Muscle layer of colon (tissue), 2 donors: ENCODE results near the gene GPHN.

Experiments used
- H3K27ac ChIP-seq: one replicate; pipeline ENCODE4 v1.7.0; 2013; ENCODE audit warnings: low read depth, mild to moderate bottlenecking, low read length, moderate library complexity
- H3K27me3 ChIP-seq, 2 donors: one replicate each; pipeline ENCODE4 v1.7.0; 2013; ENCODE audit warnings: low read length in 2 of 2, mild to moderate bottlenecking in 2 of 2; ENCODE audit not compliant: insufficient read depth in 2 of 2, control insufficient read depth in 1 of 2
- H3K36me3 ChIP-seq: one replicate; pipeline ENCODE4 v1.7.0; 2013; ENCODE audit warnings: mild to moderate bottlenecking, low read length; ENCODE audit not compliant: insufficient read depth
- H3K4me1 ChIP-seq: one replicate; pipeline ENCODE4 v1.7.0; 2013; ENCODE audit warnings: mild to moderate bottlenecking, low read length; ENCODE audit not compliant: insufficient read depth
- H3K4me3 ChIP-seq, 2 donors: one replicate each; pipeline ENCODE4 v1.7.0; 2013; ENCODE audit warnings: low read length in 2 of 2, low read depth in 1 of 2, mild to moderate bottlenecking in 1 of 2, moderate library complexity in 1 of 2
- H3K9ac ChIP-seq: one replicate; pipeline ENCODE4 v1.7.0; 2013; ENCODE audit warnings: low read length
- H3K9me3 ChIP-seq: one replicate; pipeline ENCODE4 v1.7.0; 2013; ENCODE audit warnings: mild to moderate bottlenecking, low read length
- donor health status: abdominal sarcoma.
- donor health status: Adenocarcinoma of cecum.

GPHN gene

GRCh38 chr14:67141146-67141900 lies 633.4 kb downstream of the GPHN start:
- Histone ChIP-seq H3K4me3 (no peak overlapping the region), H3K4me1 (no peaks in the 10 kb centered on the region), H3K9ac (no peak overlapping the region), H3K27ac (no peak overlapping the region), H3K36me3 (peaks cover 7% of the 10 kb centered on the region), H3K9me3 (no peaks in the 10 kb centered on the region), H3K27me3 (no peaks in the 10 kb centered on the region)

DNA sequence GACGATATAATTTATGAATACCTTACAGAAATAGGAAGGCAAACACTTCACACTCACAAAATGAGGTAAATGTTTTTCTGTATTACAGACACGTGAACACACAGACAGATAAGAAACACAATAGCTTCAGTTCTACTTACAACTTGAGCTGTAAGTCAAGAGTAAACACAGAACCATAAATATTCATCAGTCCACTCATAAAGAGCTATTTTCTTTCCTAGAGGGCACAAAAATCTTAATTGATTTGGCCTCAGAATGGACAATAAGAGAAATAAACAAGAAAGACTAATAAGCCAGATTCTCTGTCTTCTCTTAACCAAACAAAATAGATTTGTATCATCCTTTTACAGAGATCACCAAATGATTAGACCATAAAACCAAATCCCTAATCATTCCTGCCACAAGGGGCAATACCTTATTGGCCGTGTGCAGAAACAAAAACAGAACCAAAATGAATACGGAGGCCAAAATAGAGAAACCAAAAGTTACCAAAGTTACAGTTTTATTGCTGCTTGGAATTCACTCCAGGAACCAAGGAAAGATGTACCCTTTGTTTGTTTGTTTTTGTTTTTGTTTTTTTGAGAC lies 643.2 kb downstream of the GPHN start:
- Histone ChIP-seq H3K9ac (no peak overlapping the region), H3K4me3 (no peak overlapping the region), H3K27ac (no peak overlapping the region), H3K36me3 (no peaks in the 10 kb centered on the region), H3K9me3 (no peaks in the 10 kb centered on the region), H3K27me3 (no peaks in the 10 kb centered on the region), H3K4me1 (no peaks in the 10 kb centered on the region)

DNA sequence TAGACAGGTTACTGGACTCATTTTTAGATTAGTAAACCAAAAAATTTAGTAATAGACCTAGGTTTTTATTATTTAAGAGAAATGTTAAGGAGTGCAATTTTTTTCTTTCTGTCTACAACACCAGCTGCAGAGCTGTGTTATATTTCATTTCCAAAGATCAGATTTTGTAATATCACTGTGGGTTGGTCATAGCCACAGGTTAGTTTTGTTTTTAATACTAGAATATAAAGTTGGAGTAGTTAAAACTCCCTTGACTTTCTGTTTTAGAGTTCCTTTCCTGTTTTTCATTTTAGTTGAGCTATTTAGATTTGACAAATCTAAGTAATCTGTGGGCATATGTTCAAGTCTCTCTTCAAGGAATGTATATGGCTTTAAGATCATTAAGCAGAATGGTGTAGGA lies 650.6 kb downstream of the GPHN start:
- Histone ChIP-seq H3K27me3 (no peaks in the 10 kb centered on the region), H3K27ac (no peak overlapping the region), H3K4me3 (no peak overlapping the region), H3K9ac (no peak overlapping the region), H3K9me3 (no peaks in the 10 kb centered on the region), H3K36me3 (no peaks in the 10 kb centered on the region), H3K4me1 (no peaks in the 10 kb centered on the region)

- Histone ChIP-seq H3K9me3 (no peaks in the 10 kb centered on the region), H3K9ac (no peak overlapping the region), H3K4me3 (no peak overlapping the region), H3K36me3 (no peaks in the 10 kb centered on the region), H3K27me3 (no peaks in the 10 kb centered on the region), H3K4me1 (no peaks in the 10 kb centered on the region), H3K27ac (no peak overlapping the region)
Measured at GRCh38 chr14:67162385-67162784, 654.4 kb downstream of the GPHN start.

DNA sequence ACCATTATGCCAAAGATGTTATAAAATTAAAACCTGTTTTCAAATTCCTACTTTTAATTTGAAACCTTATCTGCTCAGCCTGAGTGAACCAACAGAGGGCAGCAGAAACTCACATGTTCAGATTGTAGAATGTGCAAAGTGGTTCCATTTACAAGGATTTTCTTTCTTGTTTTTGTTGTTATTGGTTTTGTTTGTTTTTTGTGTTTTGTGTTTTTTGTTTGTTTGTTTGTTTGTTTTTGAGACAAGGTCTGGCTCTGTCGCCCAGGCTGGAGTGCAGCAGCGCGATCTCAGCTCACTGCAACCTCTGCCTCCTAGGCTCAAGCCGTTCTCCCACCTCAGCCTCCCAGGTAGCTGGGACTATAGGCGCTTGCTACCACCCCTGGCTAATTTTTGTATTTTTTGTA lies 658.5 kb downstream of the GPHN start:
- Histone ChIP-seq H3K4me1 (no peaks in the 10 kb centered on the region), H3K36me3 (no peaks in the 10 kb centered on the region), H3K9ac (no peak overlapping the region), H3K9me3 (no peaks in the 10 kb centered on the region), H3K4me3 (no peak overlapping the region), H3K27me3 (no peaks in the 10 kb centered on the region), H3K27ac (no peak overlapping the region)

DNA sequence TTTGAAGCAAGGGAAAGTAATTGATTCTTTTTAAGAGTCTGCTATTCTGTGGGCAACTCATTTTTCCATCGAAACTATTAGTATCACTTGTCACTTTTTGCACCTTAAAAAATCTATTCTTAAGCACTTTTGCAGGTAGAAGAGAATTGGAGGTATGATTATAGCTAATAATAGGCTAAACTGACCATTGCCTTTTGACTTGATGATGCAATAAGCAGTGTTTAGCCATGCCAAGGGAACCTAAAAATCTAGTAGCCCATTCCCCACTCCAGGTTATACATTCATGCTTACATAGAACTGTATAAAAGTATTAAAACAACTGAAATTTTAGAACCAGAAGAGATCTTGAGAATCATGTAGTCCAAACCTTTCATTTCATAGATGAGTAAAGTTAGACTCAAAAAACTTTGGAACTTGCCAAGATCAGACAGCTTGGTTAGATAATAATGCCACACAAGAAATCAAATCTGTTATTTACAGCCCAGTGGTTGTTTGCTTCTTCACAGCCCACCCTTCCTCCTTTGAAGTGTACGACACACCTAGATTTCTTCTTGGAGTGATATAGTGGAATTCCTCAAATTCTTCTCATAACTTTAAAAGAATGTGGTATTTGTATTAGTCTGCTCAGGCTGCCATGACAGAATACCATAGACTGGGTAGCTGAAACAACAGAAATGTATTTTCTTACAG lies 659.6 kb downstream of the GPHN start:
- peaks cover 4% of the 10 kb centered on the region for H3K36me3 ChIP-seq
- no peaks in the 10 kb centered on the region for H3K9me3 ChIP-seq
- no peak overlapping the region for H3K4me3 ChIP-seq
- no peaks in the 10 kb centered on the region for H3K4me1 ChIP-seq
- H3K27ac ChIP-seq: no peak overlapping the region
- no peak overlapping the region for H3K9ac ChIP-seq
- no peaks in the 10 kb centered on the region for H3K27me3 ChIP-seq

DNA sequence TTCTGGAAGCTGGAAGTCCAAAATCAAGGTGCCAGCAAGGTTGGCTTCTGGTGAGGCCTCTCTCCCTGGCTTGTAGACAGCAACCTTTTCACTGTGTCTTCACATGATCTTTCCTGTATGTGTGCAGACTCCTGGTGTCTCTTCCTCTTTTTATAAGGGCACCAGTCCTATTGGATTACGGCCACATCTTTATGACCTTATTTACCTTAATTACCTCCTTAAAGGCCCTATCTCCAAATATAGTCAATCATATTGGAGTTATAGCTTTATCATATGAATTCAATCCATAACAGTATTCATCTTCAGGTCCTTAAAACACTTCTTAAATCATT lies 660.1 kb downstream of the GPHN start:
- Histone ChIP-seq H3K4me1 (no peaks in the 10 kb centered on the region), H3K9me3 (peaks cover under 1% of the 10 kb centered on the region), H3K27ac (no peak overlapping the region), H3K27me3 (no peaks in the 10 kb centered on the region), H3K4me3 (no peak overlapping the region), H3K36me3 (peaks cover 4% of the 10 kb centered on the region), H3K9ac (no peak overlapping the region)

- Histone ChIP-seq H3K27ac (no peak overlapping the region), H3K36me3 (peaks cover 4% of the 10 kb centered on the region), H3K9ac (no peak overlapping the region), H3K4me1 (no peaks in the 10 kb centered on the region), H3K27me3 (no peaks in the 10 kb centered on the region), H3K4me3 (no peak overlapping the region), H3K9me3 (peaks cover 6% of the 10 kb centered on the region)
Measured at GRCh38 chr14:67170660-67171059, 662.7 kb downstream of the GPHN start.

DNA sequence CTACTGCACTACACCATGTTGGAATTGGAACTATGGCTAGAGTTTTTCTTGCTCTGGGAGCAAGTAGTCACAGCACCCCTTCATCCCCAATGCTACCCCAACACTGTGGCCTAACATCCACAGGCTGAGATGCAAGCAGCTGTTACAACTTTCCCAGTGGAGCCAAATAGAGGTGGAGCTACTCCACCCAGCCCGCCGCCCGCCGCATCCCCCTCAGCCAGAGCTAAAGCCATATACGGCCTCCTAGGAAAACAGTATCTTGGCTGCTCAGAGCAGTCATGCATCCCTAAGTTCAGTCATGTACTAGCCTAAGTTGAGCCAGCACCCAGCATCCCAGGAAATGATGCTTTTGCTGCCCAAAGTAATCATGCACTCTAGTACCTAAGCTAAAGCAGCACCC lies 664.1 kb downstream of the GPHN start:
- Histone ChIP-seq H3K9ac (no peak overlapping the region), H3K4me3 (no peak overlapping the region), H3K27ac (no peak overlapping the region), H3K27me3 (no peaks in the 10 kb centered on the region), H3K9me3 (peaks cover 6% of the 10 kb centered on the region), H3K4me1 (no peaks in the 10 kb centered on the region), H3K36me3 (peaks cover 4% of the 10 kb centered on the region)

- H3K27ac ChIP-seq: no peak overlapping the region
- H3K9me3 ChIP-seq: peaks cover 6% of the 10 kb centered on the region
- H3K4me3 ChIP-seq: no peak overlapping the region
- peaks cover 4% of the 10 kb centered on the region for H3K36me3 ChIP-seq
- H3K4me1 ChIP-seq: no peaks in the 10 kb centered on the region
- no peaks in the 10 kb centered on the region for H3K27me3 ChIP-seq
- no peak overlapping the region for H3K9ac ChIP-seq
Measured at GRCh38 chr14:67172520-67172919, 664.6 kb downstream of the GPHN start.

GRCh38 chr14:67173719-67174118 lies 665.8 kb downstream of the GPHN start:
- H3K36me3 ChIP-seq: peaks cover 4% of the 10 kb centered on the region
- no peaks in the 10 kb centered on the region for H3K27me3 ChIP-seq
- no peak overlapping the region for H3K4me3 ChIP-seq
- H3K4me1 ChIP-seq: no peaks in the 10 kb centered on the region
- no peak overlapping the region for H3K9ac ChIP-seq
- no peak overlapping the region for H3K27ac ChIP-seq
- peaks cover 10% of the 10 kb centered on the region for H3K9me3 ChIP-seq
